Natural killer cell (primary cell): ENCODE measurements around the gene TRIM43. TPM values are rescaled to one million over a fixed set of nuclear protein-coding genes. Genes with fewer than 3 reads are reported as not detected.
"Not testable (repeated sequence)": the region's sequence is repeated elsewhere in the genome, so short reads cannot be mapped to it uniquely, and the experiment has no call there.

ENCODE experiments used
- ATAC-seq, 3 donors: fragments of 150-1000 bp in 2 of 3; fragments of 200-7000 bp in 1 of 3; cut with Tn5 transposase; 1 replicate in 1 of 3; 2 replicates in 2 of 3; pipeline ENCODE4 v1.10.0; 2021; ENCODE audit warnings: mild to moderate bottlenecking in 2 of 3, moderate library complexity in 2 of 3
- DNase-seq, 2 donors: peaks; one replicate each; pipeline versions ENCODE4 v3.0.0 to v3.0.0-alpha.2; 2013 to 2021; ENCODE audit warnings: mixed read lengths in 1 of 2
- H3K27ac ChIP-seq: one replicate; pipeline ENCODE4 v1.5.1; 2013; ENCODE audit warnings: mild to moderate bottlenecking, low read length
- H3K27me3 ChIP-seq: one replicate; pipeline ENCODE4 v1.6.1; 2013; ENCODE audit warnings: low read length; ENCODE audit not compliant: control insufficient read depth, insufficient read depth
- H3K36me3 ChIP-seq: one replicate; pipeline ENCODE4 v1.6.1; 2013; ENCODE audit warnings: low read length; ENCODE audit not compliant: control insufficient read depth, insufficient read depth
- H3K4me1 ChIP-seq: one replicate; pipeline ENCODE4 v1.6.1; 2013; ENCODE audit warnings: low read length; ENCODE audit not compliant: control insufficient read depth, insufficient read depth
- H3K4me3 ChIP-seq: one replicate; pipeline ENCODE4 v1.5.1; 2013; ENCODE audit warnings: low read length
- H3K9me3 ChIP-seq: one replicate; pipeline ENCODE4 v1.6.1; 2013; ENCODE audit warnings: low read length; ENCODE audit not compliant: control insufficient read depth, insufficient read depth
- H3K27ac Mint-ChIP-seq, 2 donors: one replicate each; pipeline ENCODE4 v1.8.0; 2022; ENCODE audit warnings: mild to moderate bottlenecking in 2 of 2, mixed read lengths in 2 of 2, moderate library complexity in 1 of 2
- H3K27me3 Mint-ChIP-seq, 2 donors: one replicate each; pipeline ENCODE4 v1.8.0; 2022; ENCODE audit warnings: low read depth in 2 of 2, mixed read lengths in 2 of 2
- H3K36me3 Mint-ChIP-seq: one replicate; pipeline ENCODE4 v1.8.0; 2022; ENCODE audit warnings: mixed read lengths
- H3K4me1 Mint-ChIP-seq, 2 donors: one replicate each; pipeline ENCODE4 v1.8.0; 2022; ENCODE audit warnings: mixed read lengths in 2 of 2
- H3K4me3 Mint-ChIP-seq: one replicate; pipeline ENCODE4 v1.8.0; 2022; ENCODE audit warnings: mild to moderate bottlenecking, moderate library complexity, mixed read lengths
- H3K9me3 Mint-ChIP-seq, 2 donors: one replicate each; pipeline ENCODE4 v1.8.0; 2022; ENCODE audit warnings: mixed read lengths in 2 of 2
- WGBS: methylation state at CpG from one replicate; pipeline ENCODE4 v1.1.7; 2013; ENCODE audit warnings: missing lambda C conversion rate; ENCODE audit not compliant: insufficient coverage; 5-methylcytosine and 5-hydroxymethylcytosine counted together
- intact Hi-C: fragments of 100-400 bp; cut with micrococcal nuclease; formaldehyde crosslinking; loops from one replicate; pipeline ENCODE4 v1.14.2; 2022
- total RNA-seq, 4 donors: library from RNA; stranded (reverse); fragments of 120-200 nt in 1 of 4; gene quantifications; one replicate each; pipeline versions ENCODE4 v1.2.3 to v1.2.4, GENCODE V29; 2013 to 2022
- TF ChIP-seq, protein P1 (sequence below): fragments of 200-600 bp; IDR thresholded peaks from one replicate; pipeline ENCODE4 v1.8.0; 2022; ENCODE audit warnings: antibody characterized with exemption

The TRIM43 gene
- not detected for total RNA-seq
- total RNA-seq (2013): not detected

DNA sequence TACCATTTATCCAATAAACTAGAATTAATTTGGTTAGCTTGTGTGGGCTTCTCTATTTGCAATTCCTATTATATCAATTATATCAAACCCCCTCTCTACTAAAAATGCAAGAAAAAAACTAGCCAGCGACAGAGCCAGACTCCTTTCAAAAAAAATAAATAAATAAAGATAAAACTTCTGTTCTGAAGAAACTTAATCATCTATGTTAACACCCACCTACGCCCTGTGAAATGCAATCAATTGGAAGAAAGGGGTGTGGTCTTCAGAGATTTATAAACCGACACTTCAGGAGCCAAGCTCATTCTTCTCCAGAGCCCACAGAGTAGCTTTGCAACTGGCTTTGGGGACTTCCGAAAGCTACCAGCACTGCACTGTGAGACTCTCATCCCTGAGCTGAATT is at the start of gene TRIM43:
TRIM43 (plus strand) TSS at position 301 of the 400 bp plus-strand sequence. CDS start 2,023 bp downstream, outside the sequence.
- H3K36me3 ChIP-seq, H3K27ac ChIP-seq, intact Hi-C loops, ATAC-seq, DNase-seq, H3K27me3 ChIP-seq, H3K9me3 Mint-ChIP-seq, H3K4me3 Mint-ChIP-seq, H3K4me1 ChIP-seq, H3K9me3 ChIP-seq, H3K4me1 Mint-ChIP-seq, H3K36me3 Mint-ChIP-seq, H3K27ac Mint-ChIP-seq, H3K4me3 ChIP-seq: not testable (repeated sequence)
- 83% methylated on average over 1 of the region's 4 CpGs for WGBS
- H3K27me3 Mint-ChIP-seq: peaks cover 0 to 12% of the 10 kb centered on the region in 2 donors

DNA sequence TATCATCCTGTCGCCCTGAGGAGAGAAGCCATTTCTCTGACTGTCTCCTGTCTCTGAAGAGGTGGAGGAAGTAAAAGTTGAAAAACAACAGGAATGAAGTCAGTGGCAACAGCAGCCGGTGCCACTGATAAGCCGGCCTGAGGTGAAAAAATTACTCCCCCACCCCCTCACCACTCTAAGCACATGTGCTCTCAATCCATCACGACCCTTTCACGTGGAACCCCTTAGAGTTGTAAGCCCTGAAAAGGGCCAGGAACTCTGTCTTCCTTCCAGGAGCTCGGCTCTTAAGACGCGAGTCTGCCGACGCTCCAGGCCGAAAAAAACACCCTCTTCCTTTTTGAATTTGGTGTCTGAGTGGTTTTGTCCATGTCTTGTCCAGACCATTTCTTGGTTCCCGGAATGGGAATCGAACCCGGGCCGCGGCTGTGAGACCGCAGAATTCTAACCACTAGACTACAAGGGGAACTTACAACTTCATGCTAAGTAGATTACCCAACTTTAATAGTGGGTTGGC is 40.7 kb upstream of the TRIM43 start:
- H3K9me3 ChIP-seq: no peaks in the 10 kb centered on the region
- intact Hi-C loops: no loop called here
- H3K36me3 ChIP-seq: no peaks in the 10 kb centered on the region
- H3K36me3 Mint-ChIP-seq: no peaks in the 10 kb centered on the region
- H3K27ac Mint-ChIP-seq: no peak overlapping the region
- no peak overlapping the region for H3K4me3 Mint-ChIP-seq
- no peak for DNase-seq
- no peak for ATAC-seq
- peaks cover 28 to 30% of the 10 kb centered on the region in 2 donors for H3K27me3 Mint-ChIP-seq
- H3K4me1 Mint-ChIP-seq: no peaks in the 10 kb centered on the region
- H3K9me3 Mint-ChIP-seq: no peaks in the 10 kb centered on the region
- H3K4me3 ChIP-seq: no peak overlapping the region
- TF ChIP-seq, protein P1, sequence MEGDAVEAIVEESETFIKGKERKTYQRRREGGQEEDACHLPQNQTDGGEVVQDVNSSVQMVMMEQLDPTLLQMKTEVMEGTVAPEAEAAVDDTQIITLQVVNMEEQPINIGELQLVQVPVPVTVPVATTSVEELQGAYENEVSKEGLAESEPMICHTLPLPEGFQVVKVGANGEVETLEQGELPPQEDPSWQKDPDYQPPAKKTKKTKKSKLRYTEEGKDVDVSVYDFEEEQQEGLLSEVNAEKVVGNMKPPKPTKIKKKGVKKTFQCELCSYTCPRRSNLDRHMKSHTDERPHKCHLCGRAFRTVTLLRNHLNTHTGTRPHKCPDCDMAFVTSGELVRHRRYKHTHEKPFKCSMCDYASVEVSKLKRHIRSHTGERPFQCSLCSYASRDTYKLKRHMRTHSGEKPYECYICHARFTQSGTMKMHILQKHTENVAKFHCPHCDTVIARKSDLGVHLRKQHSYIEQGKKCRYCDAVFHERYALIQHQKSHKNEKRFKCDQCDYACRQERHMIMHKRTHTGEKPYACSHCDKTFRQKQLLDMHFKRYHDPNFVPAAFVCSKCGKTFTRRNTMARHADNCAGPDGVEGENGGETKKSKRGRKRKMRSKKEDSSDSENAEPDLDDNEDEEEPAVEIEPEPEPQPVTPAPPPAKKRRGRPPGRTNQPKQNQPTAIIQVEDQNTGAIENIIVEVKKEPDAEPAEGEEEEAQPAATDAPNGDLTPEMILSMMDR: no peak
- H3K4me1 ChIP-seq: no peaks in the 10 kb centered on the region
- peaks cover 3% of the 10 kb centered on the region for H3K27me3 ChIP-seq
- no peak overlapping the region for H3K27ac ChIP-seq
- WGBS: 39% methylated on average over 16 of the region's 17 CpGs

DNA sequence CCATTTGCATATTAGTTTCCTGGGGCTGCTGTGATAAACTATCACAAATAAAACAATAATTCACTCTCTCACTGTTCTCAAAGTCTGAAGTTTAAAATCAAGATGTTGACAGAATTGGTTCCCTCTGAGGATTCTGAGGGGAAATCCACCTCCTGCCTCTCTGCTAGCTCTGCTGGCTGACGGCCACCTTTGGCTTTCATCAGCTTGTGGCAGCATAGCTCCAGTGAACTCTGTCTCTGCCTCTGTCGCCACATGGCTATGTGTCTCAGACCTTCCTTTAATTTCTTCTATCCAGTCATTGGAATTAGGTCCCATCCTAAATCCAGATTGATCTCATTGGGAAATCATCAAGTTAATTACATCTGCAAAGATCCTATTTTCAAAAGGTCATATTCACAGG is 38.9 kb upstream of the TRIM43 start:
- intact Hi-C loops: no loop called here
- H3K9me3 ChIP-seq: no peaks in the 10 kb centered on the region
- no peaks in the 10 kb centered on the region for H3K4me1 ChIP-seq
- Mint-ChIP-seq H3K27ac (no peak overlapping the region), H3K27me3 (peaks cover 28 to 34% of the 10 kb centered on the region in 2 donors), H3K4me3 (no peak overlapping the region), H3K9me3 (no peaks in the 10 kb centered on the region), H3K36me3 (no peaks in the 10 kb centered on the region), H3K4me1 (no peaks in the 10 kb centered on the region)
- H3K27me3 ChIP-seq: peaks cover 3% of the 10 kb centered on the region
- H3K4me3 ChIP-seq: no peak overlapping the region
- no peaks in the 10 kb centered on the region for H3K36me3 ChIP-seq
- DNase-seq (no peak), ATAC-seq (no peak)
- WGBS: 69% methylated on average over 2 of the region's 2 CpGs
- TF ChIP-seq, protein P1: no peak
- H3K27ac ChIP-seq: no peak overlapping the region

DNA sequence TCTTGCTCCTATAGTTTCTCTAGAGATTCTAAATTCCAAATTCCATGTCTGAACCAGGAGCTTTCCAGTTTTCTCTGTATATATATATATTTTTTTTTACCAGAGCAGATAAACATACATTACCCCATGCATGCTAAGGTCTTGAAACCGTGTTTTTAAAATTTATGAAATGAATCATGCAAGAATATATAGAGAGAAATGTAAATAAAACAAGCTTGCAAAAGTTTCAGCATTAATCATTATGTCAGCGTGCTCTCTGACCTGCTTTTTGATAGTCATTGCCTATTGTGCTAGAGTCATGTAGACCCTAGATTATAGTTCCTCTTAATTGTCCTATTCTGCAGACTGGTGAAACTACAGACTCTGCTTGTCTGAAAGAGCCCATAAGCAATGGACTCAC is 22.6 kb upstream of the TRIM43 start:
- Histone ChIP-seq H3K9me3 (no peaks in the 10 kb centered on the region), H3K4me3 (no peak overlapping the region), H3K27ac (no peak overlapping the region), H3K27me3 (no peaks in the 10 kb centered on the region), H3K4me1 (no peaks in the 10 kb centered on the region), H3K36me3 (no peaks in the 10 kb centered on the region)
- H3K27ac Mint-ChIP-seq: no peak overlapping the region
- H3K9me3 Mint-ChIP-seq: no peaks in the 10 kb centered on the region
- peaks cover 13 to 48% of the 10 kb centered on the region in 2 donors for H3K27me3 Mint-ChIP-seq
- no peak overlapping the region for H3K4me3 Mint-ChIP-seq
- no peak for ATAC-seq
- WGBS: 67% methylated on average over 1 of the region's 2 CpGs
- intact Hi-C loops: no loop called here
- no peaks in the 10 kb centered on the region for H3K36me3 Mint-ChIP-seq
- no peak for DNase-seq
- TF ChIP-seq, protein P1: no peak
- H3K4me1 Mint-ChIP-seq: no peaks in the 10 kb centered on the region
